ENCODE results near the gene JCAD. TPM values are rescaled to one million over a fixed set of nuclear protein-coding genes. Genes with fewer than 3 reads are reported as not detected.

The JCAD gene
- total and polyA plus RNA-seq, 2 of the 8 experiments (the other 6 are each of a cell fraction or from before 2014, with no cell fraction given): 0.56 to 5.2 TPM

- no peak for FAIRE-seq
These were observed 37.2 kb upstream of the JCAD start for GRCh38 chr10:30096564-30096963.

More at GRCh38 chr10:30096564-30096963, 37.2 kb upstream of the JCAD start:
- H2BK5ac ChIP-seq (ENCODE audit: low read depth, low read length): no peak overlapping the region
- H3K18ac ChIP-seq (ENCODE audit: extremely low read depth, low read length): no peak overlapping the region
- no peaks in the 10 kb centered on the region for H3K23me2 ChIP-seq (ENCODE audit: low read depth, low read length)
- no peak overlapping the region for H2AFZ ChIP-seq (ENCODE audit: low read length)
- H3K27me3 ChIP-seq (replicated peaks in 1 of 4; ENCODE audit: control insufficient read depth in 3 of 4, extremely low read depth in 1 of 4, insufficient read depth in 3 of 4, low read length in 3 of 4): no peaks in the 10 kb centered on the region
- no peaks in the 10 kb centered on the region for H3K9me3 ChIP-seq (ENCODE audit: insufficient read depth in 2 of 2, low read depth in 1 of 2, low read length in 1 of 2)
- TF ChIP-seq ATF2 (IDR thresholded peaks at IDR 0.05; ENCODE audit: low read length) (no peak), USF2 (IDR thresholded peaks at IDR 0.05; ENCODE audit: low read length) (no peak)
- no peak overlapping the region for H2BK15ac ChIP-seq (ENCODE audit: low read length)
- no peak overlapping the region for H2AK5ac ChIP-seq (ENCODE audit: low read depth, low read length)
- no peak overlapping the region for H2BK120ac ChIP-seq (replicated peaks; ENCODE audit: low read depth, low read length)
- no peak overlapping the region for H4K8ac ChIP-seq (ENCODE audit: extremely low read depth, insufficient read depth, low read length)
- H3K4me1 ChIP-seq (replicated peaks in 1 of 4; ENCODE audit: control insufficient read depth in 3 of 4, insufficient read depth in 4 of 4, low read length in 3 of 4): 0 out of 7 replicates have a peak, but pooled peaks cover 0 to 3% (median 0%) of the 10 kb centered on the region in 4 experiments
- H2BK12ac ChIP-seq (ENCODE audit: low read depth, low read length): no peak overlapping the region
- H3K23ac ChIP-seq (ENCODE audit: insufficient read length): no peak overlapping the region
- no peaks in the 10 kb centered on the region for H3K36me3 ChIP-seq (ENCODE audit: control insufficient read depth in 2 of 4, insufficient read depth in 4 of 4, low read length in 3 of 4)
- no peak overlapping the region for H2BK20ac ChIP-seq (ENCODE audit: low read length)
- no peak overlapping the region for H4K91ac ChIP-seq (replicated peaks; ENCODE audit: insufficient read length, low read length)
- H3K4me3 ChIP-seq (ENCODE audit: extremely low read depth in 1 of 4, insufficient read depth in 2 of 4, low read depth in 3 of 4, low read length in 4 of 4): no peak overlapping the region
- 84% methylated on average over 4 of the region's 4 CpGs; no CpG with 5 or more reads in 1 of the 2 experiments for WGBS, 2 experiments (ENCODE audit: extremely low coverage in 1 of 2, insufficient coverage in 1 of 2, insufficient read length in 1 of 2, insufficient replicate concordance in 2 of 2, low coverage in 1 of 2, low lambda C conversion rate in 2 of 2, missing lambda C conversion rate in 1 of 2)
- H3K56ac ChIP-seq (replicated peaks; ENCODE audit: insufficient read length, low read depth, low read length): no peak overlapping the region
- CTCF ChIA-PET (ENCODE audit: partially characterized antibody): interaction anchor here (1.2 to 2.0 kb wide), 5 partner anchors 8 to 98 kb away, joined by 3 to 8 read pairs (median 4); no protein-coding TSS in a partner anchor
- H4K20me1 ChIP-seq (replicated peaks in 1 of 2; ENCODE audit: control insufficient read depth in 1 of 2, insufficient read depth in 2 of 2, low read length in 2 of 2): no peaks in the 10 kb centered on the region
- H3K79me2 ChIP-seq (ENCODE audit: control insufficient read depth in 1 of 2, insufficient read depth in 2 of 2, low read length in 2 of 2): no peaks in the 10 kb centered on the region
- H3K4me2 ChIP-seq (ENCODE audit: insufficient read depth in 1 of 2, low read depth in 2 of 2, low read length in 2 of 2): no peak overlapping the region
- H3K14ac ChIP-seq (ENCODE audit: insufficient read length): no peak overlapping the region
- POLR2A ChIA-PET (ENCODE audit: partially characterized antibody): no interaction called here
- no peaks in the 10 kb centered on the region for H3K79me1 ChIP-seq (ENCODE audit: low read depth, low read length)
- H3K27ac ChIP-seq (ENCODE audit: low read depth, low read length): no peak overlapping the region
- H4K5ac ChIP-seq (ENCODE audit: insufficient read length, low read depth, low read length): no peak overlapping the region
- no peak overlapping the region for H3K4ac ChIP-seq (replicated peaks; ENCODE audit: insufficient read length, low read depth, low read length)
- no peak overlapping the region for H3K9ac ChIP-seq (replicated peaks in 1 of 4; ENCODE audit: extremely low read depth in 1 of 4, low read depth in 3 of 4, low read length in 3 of 4)
- no peak for DNase-seq (ENCODE audit: low read depth in 1 of 2, low spot score in 2 of 2)
